Adrenal gland (tissue), 12 donors: ENCODE measurements around the gene OR7C1. TPM values are rescaled to one million over a fixed set of nuclear protein-coding genes. Genes with fewer than 3 reads are reported as not detected.

Experiments
- DNase-seq, 7 donors: peaks; one replicate each; pipeline ENCODE4 v3.0.0-alpha.2; 2019 to 2020
- H3K27ac ChIP-seq, 5 donors: fragments of 200-600 bp; sonication (generic) in 4 of 5; 1 replicate in 3 of 5; 2 replicates in 2 of 5; pipeline versions ENCODE4 v1.5.1 to v1.8.0; 2016 to 2020; ENCODE audit warnings: mild to moderate bottlenecking in 1 of 5
- H3K27me3 ChIP-seq: fragments of 200-600 bp; 2 replicates; pipeline ENCODE4 v1.8.0; 2021
- H3K36me3 ChIP-seq, 2 donors: fragments of 200-600 bp; replicated peaks in 1 of 2; 1 replicate in 1 of 2; 2 replicates in 1 of 2; pipeline versions ENCODE4 v1.5.1 to v1.8.0; 2018 to 2022
- H3K4me1 ChIP-seq, 2 donors: fragments of 200-600 bp; replicated peaks in 1 of 2; 1 replicate in 1 of 2; 2 replicates in 1 of 2; pipeline versions ENCODE4 v1.5.1 to v1.8.0; 2018 to 2021
- H3K4me3 ChIP-seq, 4 donors: fragments of 200-600 bp; sonication (generic) in 3 of 4; one replicate each; pipeline ENCODE4 v1.5.1; 2016 to 2018
- H3K9me3 ChIP-seq, 3 donors: fragments of 200-600 bp; sonication (generic) in 1 of 3; replicated peaks in 1 of 3; 1 replicate in 2 of 3; 2 replicates in 1 of 3; pipeline versions ENCODE4 v1.5.1 to v1.8.0; 2016 to 2021
- POLR2A ChIP-seq, 2 donors: fragments of 450-650 bp; IDR thresholded peaks; one replicate each; pipeline ENCODE4 v1.6.1; 2017; ENCODE audit warnings: antibody characterized with exemption in 2 of 2, mild to moderate bottlenecking in 2 of 2, moderate library complexity in 1 of 2
- WGBS, 4 donors: extraction: QIAGEN DNeasy Blood & Tissue Kit in 2 of 4; methylation state at CpG; one replicate each; pipeline versions ENCODE4 v1.1.5 to v1.1.7; 2013 to 2017; 5-methylcytosine and 5-hydroxymethylcytosine counted together
- intact Hi-C, 2 donors: fragments of 100-400 bp; cut with DNase I; formaldehyde crosslinking; loops; one replicate each; pipeline versions ENCODE4 v1.14.1 to v1.15.0; 2022 to 2023
- polyA plus RNA-seq, 3 donors: library from polyadenylated mRNA; stranded (reverse); fragments of 200-250 nt in 2 of 3; fragments of 350-450 nt in 1 of 3; fragmentation: Illumina TruSeq in 1 of 3; extraction: RNeasy Lipid Tissue Mini Kit (QIAGEN cat#74804) in 1 of 3; gene quantifications; one replicate each; pipeline ENCODE4 v1.2.3, GENCODE V29; 2013 to 2014
- total RNA-seq, 9 donors: library from RNA; depleted of rRNA in 4 of 9; stranded (reverse); fragments of >200 nt in 4 of 9; fragments of 120-200 nt in 1 of 9; fragmentation: NEBNext Ultra II Directional in 1 of 9; extraction: Animal tissue kit (Norgen Biotek cat#: 25700) in 1 of 9; gene quantifications; one replicate each; pipeline versions ENCODE4 v1.1.0 to v1.2.4, GENCODE V29; 2013 to 2023
- TF ChIP-seq, protein P1 (sequence below), 6 experiments: fragments of 450-650 bp in 4 of 6; fragments of 200-600 bp in 2 of 6; sonication (generic) in 1 of 6; IDR thresholded peaks; 1 replicate in 5 of 6; 2 replicates in 1 of 6; pipeline versions ENCODE4 v1.5.1 to v1.8.0; 2016 to 2021; ENCODE audit warnings: antibody characterized with exemption in 6 of 6, mild to moderate bottlenecking in 2 of 6, moderate library complexity in 1 of 6
- donor health status: healthy with polysubstance abuse.
- donor health status: Bipolar disorder and iron deficiency.
- donor health status: DM: yes; HTN: yes; CAD: no.
- donor health status: DM: no; HTN: no; CAD: no.
- donor health status: DM: no; HTN: no; CAD: no.
- donor health status: DM: yes; HTN: yes; CAD: no.

Gene OR7C1
- total and polyA plus RNA-seq, 12 donors, result 0.34 to 4.7 (median 1.3) TPM

DNA sequence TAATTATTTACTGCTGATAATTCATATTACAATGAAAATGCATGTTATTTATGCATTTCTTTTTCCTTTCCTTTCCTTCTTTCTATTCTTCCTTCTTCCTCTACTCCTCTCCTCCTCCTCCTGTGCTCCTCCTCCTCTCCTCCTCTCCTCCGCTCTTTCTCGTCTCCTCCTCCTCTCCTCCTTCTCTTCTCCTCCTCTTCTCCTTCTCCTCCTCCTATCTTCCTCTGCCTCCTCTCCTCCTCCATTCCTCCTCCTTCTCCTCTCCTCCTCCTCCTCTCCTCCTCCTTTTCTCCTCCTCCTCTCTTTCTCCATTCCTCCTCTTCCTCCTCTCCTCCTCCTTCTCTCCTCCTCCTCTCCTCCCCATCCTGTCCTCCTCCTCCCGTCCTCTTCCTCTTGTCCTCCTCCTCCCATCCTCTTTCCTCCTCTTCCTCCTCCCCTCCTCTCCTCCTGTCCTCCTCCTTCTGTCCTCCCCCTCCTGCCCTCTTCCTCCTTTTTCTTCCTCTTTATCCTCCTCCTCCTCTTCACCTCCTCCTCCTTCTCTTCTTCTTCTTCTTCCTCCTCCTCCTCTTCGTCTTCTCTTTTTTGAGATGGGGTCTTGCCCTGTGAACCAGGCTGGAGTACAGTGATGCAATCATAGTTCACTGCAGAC, 71.4 kb downstream of the OR7C1 start:
- intact Hi-C loops, result loop anchor here (10.0 kb wide), 1 partner anchor 369 kb away; no protein-coding TSS in a partner anchor
- Histone ChIP-seq H3K4me3 (no peak overlapping the region), H3K9me3 (no peaks in the 10 kb centered on the region), H3K4me1 (no peaks in the 10 kb centered on the region), H3K36me3 (no peaks in the 10 kb centered on the region), H3K27me3 (no peaks in the 10 kb centered on the region), H3K27ac (no peak overlapping the region)
- no peak for DNase-seq
- 61 to 74% (median 64%) methylated on average over 4 of the region's 4 CpGs for WGBS, 4 donors
- TF ChIP-seq, protein P1, sequence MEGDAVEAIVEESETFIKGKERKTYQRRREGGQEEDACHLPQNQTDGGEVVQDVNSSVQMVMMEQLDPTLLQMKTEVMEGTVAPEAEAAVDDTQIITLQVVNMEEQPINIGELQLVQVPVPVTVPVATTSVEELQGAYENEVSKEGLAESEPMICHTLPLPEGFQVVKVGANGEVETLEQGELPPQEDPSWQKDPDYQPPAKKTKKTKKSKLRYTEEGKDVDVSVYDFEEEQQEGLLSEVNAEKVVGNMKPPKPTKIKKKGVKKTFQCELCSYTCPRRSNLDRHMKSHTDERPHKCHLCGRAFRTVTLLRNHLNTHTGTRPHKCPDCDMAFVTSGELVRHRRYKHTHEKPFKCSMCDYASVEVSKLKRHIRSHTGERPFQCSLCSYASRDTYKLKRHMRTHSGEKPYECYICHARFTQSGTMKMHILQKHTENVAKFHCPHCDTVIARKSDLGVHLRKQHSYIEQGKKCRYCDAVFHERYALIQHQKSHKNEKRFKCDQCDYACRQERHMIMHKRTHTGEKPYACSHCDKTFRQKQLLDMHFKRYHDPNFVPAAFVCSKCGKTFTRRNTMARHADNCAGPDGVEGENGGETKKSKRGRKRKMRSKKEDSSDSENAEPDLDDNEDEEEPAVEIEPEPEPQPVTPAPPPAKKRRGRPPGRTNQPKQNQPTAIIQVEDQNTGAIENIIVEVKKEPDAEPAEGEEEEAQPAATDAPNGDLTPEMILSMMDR (IDR thresholded peaks at IDR 0.05), result no peak
- TF ChIP-seq POLR2A (IDR thresholded peaks at IDR 0.05), result no peak

DNA sequence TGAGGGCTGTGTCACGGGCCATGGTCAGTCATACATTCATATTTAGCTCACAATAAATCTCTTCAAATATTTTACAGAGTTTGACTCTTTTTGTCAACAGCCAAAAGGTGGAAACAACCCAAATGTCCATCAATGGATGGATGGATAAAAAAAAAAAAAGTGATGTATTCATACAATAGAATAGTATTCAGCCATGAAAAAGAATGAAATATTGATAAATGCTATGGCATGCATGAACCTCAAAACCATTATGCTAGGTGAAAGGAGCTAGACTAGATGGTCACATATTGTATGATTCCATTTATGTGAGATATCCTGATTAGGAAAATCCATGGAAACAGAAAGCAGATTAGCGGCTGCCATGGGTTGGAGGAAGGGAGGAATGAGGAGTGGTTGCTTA, 72.9 kb downstream of the OR7C1 start:
- no peaks in the 10 kb centered on the region for H3K27me3 ChIP-seq
- H3K36me3 ChIP-seq, result no peaks in the 10 kb centered on the region
- no peaks in the 10 kb centered on the region for H3K4me1 ChIP-seq
- no peak for DNase-seq
- WGBS, 4 donors, result 84 to 91% (median 88%) methylated on average over 2 of the region's 2 CpGs
- TF ChIP-seq, protein P1 (IDR thresholded peaks at IDR 0.05), result no peak
- no peak for TF ChIP-seq POLR2A (IDR thresholded peaks at IDR 0.05)
- no peak overlapping the region for H3K27ac ChIP-seq
- H3K9me3 ChIP-seq, result no peaks in the 10 kb centered on the region
- intact Hi-C loops, result loop anchor here (10.0 kb wide), 1 partner anchor 367 kb away; no protein-coding TSS in a partner anchor
- H3K4me3 ChIP-seq, result no peak overlapping the region

DNA sequence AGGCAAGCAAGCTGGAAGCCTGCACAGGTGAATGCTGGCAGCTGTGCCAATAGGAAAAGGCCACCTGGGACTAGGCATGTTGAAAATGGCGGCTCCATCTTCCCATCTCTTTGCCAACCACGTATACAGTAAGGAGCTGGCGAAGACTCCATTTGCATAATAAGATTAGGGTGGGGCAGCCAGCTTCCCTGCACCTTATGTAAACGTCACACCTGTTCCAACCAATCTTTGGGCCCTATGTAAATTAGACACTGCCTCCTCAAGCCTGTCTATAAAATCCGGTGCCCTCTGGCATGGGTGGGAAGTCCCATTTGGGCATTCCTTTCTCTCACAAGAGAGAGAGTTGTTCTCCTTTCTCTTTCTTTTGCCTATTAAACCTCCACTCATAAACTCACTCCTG, 73.4 kb downstream of the OR7C1 start:
- intact Hi-C loops, result loop anchor here (10.0 kb wide), 1 partner anchor 367 kb away; no protein-coding TSS in a partner anchor
- 67 to 75% (median 73%) methylated on average over 5 of the region's 5 CpGs for WGBS, 4 donors

DNA sequence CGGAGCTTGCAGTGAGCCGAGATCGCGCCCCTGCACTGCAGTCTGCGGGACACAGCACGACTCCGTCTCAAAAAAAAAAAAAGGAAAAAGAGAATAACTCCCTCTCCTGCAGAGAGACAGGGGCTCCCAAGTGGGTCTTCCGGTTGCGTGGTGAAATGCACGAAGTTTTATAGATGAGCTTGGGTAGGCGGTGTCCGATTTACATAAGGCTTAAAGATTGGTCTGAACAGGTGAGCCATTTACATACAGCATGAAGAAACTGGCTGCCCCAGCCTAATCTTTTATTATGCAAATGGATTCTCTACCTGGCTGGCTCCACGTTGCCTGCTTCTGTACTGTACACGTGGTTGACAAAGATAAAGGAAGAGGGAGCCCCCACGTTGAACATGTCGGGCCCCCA, 76.2 kb downstream of the OR7C1 start:
- WGBS, 4 donors, result 18 to 40% (median 40%) methylated on average over 14 to 16 of the region's 16 CpGs
- H3K36me3 ChIP-seq, result no peaks in the 10 kb centered on the region
- DNase-seq, result no peak
- no peaks in the 10 kb centered on the region for H3K27me3 ChIP-seq
- H3K4me1 ChIP-seq, result no peaks in the 10 kb centered on the region
- intact Hi-C loops, result no loop called here
- H3K4me3 ChIP-seq, result no peak overlapping the region
- TF ChIP-seq POLR2A (IDR thresholded peaks at IDR 0.05), result no peak
- TF ChIP-seq, protein P1 (IDR thresholded peaks at IDR 0.05), result no peak
- no peaks in the 10 kb centered on the region for H3K9me3 ChIP-seq
- H3K27ac ChIP-seq, result no peak overlapping the region

More for the DNA sequence above, 73.4 kb downstream of the OR7C1 start:
- H3K27me3 ChIP-seq, result no peaks in the 10 kb centered on the region
- no peaks in the 10 kb centered on the region for H3K36me3 ChIP-seq
- H3K27ac ChIP-seq, result no peak overlapping the region
- DNase-seq, result no peak
- no peak for TF ChIP-seq POLR2A (IDR thresholded peaks at IDR 0.05)
- TF ChIP-seq, protein P1 (IDR thresholded peaks at IDR 0.05), result no peak
- H3K9me3 ChIP-seq, result no peaks in the 10 kb centered on the region
- no peaks in the 10 kb centered on the region for H3K4me1 ChIP-seq
- H3K4me3 ChIP-seq, result no peak overlapping the region
